Left renal cortex interstitium (tissue), 4 donors: ENCODE results near the gene CAPZB. TPM values are rescaled to one million over a fixed set of nuclear protein-coding genes. Genes with fewer than 3 reads are reported as not detected.

ENCODE experiments used
- DNase-seq, 4 donors: peaks; one replicate each; pipeline ENCODE4 v3.0.0-alpha.2; 2013; ENCODE audit warnings: low read depth in 4 of 4, low spot score in 2 of 4, missing footprints in 1 of 4
- polyA plus RNA-seq, 4 donors: library from polyadenylated mRNA; unstranded; fragments of 120-200 nt; gene quantifications; one replicate each; pipeline ENCODE4 v1.2.1, GENCODE V29; 2013; ENCODE audit not compliant: insufficient read length in 4 of 4

The CAPZB gene
- polyA plus RNA-seq, 4 donors: 225 to 279 (median 246) TPM

DNA sequence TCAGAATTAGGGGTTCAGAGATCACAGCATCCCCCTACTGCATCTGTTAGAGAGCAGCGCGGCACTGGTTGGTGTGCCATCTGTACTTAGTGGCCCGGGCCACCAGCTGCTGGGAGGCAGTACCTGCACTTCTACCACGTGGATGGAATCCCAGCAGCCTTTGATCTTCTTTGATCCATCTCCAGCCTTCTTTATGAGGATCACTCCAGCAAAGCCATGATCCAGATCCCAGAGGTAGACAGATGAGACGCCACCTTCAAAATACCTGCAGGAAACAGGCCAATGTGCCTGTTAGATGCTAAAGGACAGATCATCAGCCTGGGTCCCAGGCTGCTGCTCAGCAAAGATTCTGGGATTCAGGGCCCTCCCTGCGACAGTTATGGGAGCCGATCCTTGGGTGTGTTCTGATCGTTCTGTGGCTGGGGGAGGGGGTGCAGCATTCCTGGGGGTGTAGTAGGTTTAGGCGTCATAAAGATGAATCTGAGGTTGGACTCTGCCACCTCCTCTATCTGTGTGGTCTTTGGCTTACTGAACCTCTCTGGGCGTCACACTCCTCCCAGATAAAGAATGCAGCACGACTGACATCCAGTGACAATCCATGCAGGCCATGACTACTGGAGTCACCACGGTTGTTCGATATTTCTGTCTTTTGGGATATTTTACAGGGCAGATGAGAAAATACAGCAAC lies 127.9 kb downstream of the CAPZB start:
- DNase-seq: no peak

DNA sequence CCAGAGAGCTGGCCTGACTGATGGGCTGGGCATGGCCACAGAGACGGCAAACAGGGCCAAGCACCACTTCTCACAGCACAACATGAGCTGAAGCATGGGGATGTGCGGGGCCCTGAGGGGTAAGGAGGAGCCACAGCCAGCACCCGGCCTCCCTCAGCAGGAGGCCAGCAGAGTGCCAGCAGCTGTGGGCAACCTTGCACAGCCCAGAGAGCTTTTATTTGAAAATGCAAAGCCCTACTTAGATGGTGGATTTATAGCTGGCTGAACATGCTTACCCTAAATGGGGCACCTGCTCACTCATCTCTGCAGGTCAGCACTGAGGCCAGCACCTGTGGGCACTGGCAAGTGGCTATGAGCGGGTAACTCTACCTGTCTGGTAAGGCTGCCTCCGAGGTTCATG lies 129.1 kb downstream of the CAPZB start:
- DNase-seq: no peak

DNA sequence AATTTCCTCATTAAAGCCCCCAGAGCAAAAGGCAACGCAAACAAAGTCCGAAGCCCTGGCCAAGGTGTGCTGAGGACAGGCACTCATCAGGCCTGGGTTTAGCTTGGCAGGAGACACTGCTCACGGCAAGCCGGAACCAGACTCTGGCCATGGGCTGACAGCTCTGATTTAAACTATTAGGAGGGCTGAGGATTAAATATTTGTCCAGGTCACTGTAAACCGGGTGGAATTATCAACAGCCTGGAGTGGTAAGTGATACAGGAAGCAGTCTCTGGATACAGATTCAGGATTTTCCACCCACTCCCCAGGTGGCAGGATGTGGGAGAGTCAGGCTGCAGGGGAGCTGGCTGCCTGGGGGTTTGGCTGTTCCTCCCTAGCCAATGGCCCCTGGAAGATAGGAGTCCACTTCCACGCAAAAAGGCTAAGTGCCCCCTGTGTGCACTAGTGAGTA lies 130.8 kb downstream of the CAPZB start:
- no peak for DNase-seq

DNA sequence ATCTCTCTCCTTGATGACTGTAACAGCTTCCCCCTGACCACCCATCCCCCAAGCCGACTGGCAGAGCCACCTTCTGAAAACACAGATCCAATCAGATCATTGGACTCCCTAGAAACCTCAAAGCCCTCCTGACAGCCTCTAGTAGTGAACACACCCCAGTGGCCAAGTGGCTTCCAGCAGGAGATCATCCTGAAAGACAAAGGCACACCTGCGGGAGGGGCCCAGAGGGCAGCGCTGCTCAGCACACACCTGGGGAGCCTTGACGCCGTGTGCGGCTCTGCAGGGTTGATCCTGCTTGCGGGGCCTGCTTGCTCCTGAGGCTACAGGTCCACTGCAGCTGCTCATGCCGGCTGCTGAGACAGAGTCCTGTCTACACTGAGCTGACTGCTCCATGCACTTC lies 131.7 kb downstream of the CAPZB start:
- DNase-seq: no peak

DNA sequence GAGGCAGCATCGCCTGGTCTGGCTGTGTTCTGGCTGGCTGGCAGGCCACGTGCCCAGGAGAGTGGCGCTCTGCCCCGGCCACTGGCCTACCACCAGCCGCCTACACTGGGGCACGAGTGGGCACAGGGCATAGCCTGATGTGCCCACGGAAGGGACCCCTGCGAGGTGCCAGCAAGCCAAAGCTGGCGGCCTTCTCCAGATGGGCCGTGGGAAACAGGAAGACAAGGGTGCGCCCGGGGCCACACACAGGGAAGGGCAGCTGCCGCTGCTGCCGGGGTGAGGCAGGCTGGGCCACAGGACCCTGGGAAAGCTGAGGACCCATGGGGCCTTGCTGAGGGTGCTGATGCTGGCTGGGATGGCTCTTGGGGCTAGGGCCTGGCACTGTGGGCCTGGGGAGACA lies 132.5 kb downstream of the CAPZB start:
- no peak for DNase-seq

DNA sequence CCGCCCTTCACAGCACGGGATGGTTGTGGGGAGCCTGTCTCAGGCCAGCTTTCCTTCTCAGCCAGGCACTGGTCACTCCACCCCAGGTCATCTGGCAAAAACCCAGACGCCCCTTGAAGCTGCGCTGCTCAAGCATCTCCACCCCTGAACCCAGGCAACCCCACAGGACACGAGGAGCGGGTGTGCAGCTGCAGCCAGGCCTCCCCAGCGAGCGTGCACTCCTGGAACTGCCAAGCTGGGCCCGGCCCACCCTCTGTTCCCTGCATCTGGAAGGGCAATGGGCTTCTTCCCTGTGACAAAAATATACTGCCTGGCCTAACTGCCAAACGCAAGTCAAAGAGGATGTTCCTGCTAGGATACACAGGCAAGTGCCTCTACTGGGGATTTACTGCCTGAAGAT lies 133.5 kb downstream of the CAPZB start:
- DNase-seq: no peak

DNA sequence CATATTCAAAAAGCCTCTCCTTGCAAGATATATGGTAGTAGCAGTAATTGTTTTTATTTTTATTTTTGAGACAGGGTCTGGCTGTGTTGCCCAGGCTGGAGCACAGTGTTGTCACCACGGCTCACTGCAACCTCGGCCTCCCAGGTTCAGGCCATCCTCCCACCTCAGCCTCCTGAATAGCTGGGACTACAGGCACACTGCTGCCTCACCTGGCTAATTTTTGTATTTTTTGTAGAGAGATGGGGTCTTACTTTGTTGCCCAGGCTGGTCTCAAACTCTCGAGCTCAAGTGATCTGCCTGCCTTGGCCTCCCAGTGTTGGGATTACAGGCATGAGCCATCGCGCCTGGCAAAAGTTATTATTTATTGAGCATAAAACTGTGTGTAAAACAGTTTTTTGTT lies 134.8 kb downstream of the CAPZB start:
- DNase-seq: no peak

DNA sequence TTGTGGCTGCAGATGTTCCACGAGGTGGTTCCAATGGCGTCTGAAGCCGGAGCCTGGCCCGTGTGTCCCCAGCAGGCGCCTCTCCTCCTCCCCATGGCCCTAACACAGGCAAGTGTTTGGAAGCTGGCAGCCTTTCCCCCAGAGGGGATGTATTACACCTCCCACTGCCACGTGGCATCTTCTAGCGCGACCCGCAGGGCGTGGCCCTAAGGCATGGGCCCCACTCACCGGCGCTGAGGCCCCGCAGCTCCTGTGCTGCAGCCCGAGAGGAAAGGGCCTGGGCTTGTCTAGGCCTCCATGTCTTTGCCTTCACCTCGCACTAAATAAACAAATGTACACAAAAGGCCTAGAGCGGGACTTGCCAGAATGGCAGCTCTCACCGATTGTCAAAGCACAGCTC lies 135.3 kb downstream of the CAPZB start:
- no peak for DNase-seq

DNA sequence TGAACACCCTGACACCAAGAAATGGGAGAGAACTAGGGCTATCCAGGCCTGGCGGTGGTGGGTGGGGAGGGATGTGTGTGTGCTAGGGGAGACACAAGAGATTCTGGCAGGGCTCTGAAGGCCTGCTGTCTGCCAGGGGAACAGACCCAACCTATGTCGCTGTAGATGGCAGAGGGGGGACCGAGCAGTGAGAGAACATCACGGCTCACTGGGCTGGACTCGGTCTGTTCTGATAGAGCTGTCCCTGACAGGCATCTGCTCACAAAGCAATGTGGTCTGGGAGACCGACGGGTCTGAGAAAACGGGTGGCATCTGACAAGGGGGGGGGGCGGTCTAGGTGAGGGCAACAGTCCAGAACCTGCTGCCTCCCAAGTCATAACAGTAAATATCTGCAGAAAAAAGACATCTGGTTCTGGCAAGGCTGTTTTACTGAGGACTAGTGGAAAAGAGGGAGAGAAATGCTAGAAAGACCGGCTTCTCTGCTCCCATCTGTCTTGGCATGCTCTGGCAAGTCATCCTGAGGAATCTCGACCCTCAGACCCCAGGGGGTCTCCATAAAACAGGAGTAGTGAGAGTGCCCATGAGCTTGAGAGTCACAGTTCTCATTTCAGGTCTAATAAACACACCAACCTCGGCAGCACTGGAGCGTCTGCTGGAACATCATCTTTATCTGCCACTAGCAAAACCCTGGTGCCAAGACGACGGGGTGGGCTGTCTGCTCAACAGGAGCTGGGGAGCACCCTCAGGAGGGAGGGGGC lies 136.7 kb downstream of the CAPZB start:
- DNase-seq: no peak

DNA sequence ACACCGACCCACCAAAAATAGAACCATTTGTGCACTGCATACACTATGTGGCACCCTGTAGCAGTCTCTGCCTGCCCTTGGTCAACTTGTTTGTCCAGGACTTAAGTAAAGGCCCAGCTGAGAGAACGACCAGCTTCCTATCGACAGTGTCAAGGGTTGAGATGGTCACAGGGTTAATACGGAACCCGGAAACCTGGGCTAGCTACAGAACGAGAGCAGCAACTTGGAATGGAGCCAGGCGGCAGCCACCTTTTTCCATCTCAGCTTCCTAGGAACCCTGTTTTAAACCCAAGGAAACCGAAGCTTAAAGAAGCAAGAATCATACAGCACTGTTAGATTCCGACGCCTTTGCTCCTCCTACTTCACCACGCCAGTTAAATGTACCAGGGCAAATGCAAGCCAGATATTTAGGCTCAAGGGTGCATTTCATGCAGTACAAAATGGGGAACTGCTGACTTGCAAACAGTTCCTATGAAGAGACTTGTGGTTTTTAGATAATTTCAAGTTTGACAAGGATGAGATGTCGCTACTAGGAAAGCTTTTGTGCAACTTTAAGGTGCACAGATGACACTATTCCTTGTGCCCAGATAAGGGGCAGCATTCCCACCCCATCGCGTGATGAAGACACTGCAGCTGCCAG lies 137.7 kb downstream of the CAPZB start:
- DNase-seq: no peak

DNA sequence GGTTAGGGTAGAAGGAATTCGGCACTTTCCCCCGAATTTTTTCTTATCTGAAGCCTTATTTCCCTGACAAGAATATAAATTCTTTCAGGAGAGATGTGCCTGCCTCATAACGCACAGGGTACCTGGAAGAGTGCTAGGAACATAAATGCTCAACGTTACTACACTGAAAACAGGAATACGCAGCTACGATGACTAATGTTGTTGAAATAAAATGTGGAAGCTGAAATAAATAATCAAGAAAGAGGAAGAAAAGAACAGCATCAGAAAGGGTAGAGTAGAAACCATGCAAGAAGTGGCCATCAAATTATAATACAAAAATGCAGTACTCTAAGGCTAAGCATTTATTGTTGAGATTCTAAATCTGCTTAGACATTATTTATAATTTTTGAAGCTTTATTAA lies 139.3 kb downstream of the CAPZB start:
- DNase-seq: no peak

DNA sequence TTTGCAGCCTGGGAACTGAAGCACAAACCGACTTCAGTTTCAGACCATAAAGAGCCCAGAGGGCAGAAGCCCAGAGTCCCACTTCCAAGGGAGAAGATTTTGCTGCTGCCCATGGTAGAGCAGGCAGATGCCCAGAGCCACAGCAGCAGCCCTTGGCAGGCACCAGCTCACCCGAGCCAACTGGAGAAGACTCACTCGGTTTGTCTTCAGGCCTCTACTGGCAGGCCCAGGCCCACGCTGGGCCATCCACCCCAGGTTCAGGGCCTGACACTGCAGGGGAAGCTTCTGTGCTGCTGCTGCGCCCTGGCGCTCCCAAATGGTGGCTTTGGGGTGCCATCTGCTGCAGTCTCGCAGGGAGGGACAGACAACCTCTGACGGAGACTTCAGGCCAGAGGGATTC lies 139.9 kb downstream of the CAPZB start:
- DNase-seq: no peak

DNA sequence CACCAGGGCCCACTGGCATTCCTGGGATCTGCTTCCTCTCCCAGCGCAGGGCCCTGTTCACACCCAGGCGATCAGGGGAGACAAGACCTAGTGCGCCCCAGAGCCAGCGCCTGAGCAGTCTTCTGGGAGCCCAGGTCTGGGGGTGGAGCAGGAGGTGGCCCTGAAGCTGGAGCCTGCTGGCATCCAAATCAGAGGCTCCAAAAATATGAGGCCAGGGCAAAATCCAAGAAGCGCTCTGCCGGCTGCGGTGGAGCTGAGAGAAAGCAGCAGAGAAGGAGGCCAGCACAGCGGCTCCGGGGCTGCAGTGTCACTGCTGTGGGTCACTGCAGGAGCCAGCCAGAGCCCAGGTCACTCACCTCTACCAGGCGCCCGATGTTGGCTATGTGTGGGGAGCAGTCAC lies 140.5 kb downstream of the CAPZB start:
- DNase-seq: no peak

DNA sequence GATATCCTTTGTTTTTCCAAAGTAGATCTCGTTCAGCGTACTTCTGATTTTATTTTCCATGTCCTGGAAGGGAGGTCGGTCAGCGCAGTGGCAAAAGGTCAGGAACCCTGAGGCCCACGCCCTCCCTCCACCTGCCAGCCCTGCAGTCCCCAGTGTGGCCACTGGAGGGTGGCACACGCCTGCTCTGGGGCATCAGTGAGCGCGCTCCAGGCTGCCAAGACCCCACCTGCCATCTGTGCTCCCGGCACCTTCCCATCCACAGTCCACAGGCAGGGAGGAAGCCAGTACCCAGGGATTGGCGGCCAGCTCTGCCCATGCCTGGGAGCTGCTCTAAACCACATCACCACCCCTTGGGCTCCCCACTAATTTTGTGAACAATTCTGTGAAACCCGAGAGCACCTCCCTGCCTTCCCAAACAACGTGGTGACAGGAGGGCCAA lies 140.9 kb downstream of the CAPZB start:
- DNase-seq: no peak

DNA sequence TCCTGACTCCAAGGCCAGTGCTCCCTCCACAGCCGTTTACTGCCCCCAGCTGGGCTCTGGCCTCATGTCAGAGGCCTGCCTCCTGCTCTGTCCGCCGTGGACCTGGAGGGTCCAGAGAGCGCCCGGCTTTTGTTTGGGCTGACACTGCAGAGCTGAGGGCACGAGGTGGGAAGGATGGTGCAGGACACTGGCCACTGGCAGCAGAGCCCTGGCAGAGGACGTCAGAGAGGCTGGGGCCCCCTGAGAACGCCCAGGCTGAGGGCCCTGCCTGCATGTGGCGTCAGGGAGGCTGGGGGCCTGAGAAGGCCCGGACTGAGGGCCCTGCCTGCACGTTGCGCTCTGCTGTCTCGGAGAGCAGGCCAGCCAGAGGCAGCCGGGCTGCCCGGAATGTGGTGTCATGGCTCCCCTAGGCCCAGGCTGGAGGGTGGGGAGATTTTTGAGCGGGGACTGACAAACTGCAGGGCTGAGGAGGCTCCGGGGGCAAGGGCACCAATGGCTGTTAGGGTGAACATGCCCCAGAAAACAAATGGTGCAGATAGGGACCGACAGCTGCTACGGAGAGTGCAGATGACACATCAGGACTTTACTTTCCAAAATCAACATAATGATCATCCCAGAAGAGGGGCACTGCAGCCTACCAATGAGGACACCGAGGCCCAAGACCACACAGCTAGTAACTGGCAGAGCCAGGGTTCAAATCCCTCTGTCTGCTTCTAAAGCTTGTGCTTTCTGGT lies 141.6 kb downstream of the CAPZB start:
- no peak for DNase-seq

DNA sequence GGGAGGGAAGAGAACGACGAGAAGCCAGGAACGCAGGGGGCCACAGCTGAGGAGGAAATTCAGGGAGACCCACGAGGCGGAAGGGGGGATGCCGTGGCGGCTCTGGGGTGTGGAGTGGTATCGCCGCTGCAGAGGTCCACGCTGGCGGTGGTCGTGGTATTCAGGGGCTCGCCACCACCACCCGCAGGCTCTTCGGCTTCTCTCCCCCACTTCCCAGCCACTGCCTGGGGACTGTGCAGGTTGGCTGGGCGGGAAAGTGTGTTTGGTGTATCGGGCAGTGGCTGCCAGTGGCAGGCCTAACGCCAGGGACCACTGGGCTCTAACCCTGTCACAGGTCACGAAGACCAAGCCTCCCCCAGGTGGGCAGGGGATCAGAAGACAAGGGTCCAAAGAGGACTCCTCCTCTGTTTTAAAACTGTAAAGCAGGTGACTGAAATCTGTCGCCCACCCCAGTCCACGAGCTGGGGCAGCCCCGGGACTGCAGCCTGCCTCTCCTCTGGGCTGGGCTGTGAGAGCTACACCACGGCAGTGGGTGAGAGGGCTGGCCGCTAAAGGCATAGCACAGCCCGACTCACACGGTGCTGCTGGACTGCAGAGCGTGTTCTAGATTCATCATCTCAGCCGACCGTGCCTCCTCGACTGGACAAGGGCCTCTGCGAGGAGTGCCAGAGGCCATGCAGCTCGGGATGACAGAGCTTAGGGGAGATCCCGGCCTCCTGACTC lies 142.3 kb downstream of the CAPZB start:
- DNase-seq: no peak

DNA sequence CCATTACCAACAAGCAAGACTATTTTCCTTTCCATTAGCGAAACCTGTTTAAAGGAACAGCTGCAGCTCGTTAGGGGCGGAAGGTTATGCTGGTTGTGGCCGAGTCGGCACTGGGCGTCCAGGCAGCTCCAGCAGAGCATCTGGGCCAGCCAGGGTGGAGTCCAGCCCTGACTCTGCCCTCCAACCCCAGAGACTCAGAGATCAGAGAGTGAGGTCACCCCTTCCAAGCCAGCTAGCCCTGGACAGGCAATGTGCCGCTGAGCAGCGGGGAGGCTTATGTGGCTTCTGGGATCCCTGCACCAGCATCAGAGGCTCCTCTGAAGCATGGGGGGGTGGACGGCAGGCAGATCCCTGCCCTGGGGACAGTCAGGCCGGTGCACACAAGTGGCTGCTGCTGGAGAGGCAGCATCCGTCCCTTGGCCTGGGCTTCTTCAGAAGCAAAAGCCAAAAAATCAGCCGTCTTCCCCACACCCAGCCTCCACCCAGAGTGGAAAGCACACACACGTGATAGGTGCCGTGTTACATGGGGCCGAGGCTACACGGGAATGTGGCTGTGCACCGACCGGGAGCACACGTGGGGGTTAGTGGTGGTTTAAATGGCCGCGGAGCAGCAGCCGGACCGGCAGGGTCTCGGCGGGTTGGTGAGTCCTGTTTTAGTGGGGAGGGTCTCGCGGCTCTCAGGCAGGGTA lies 143.1 kb downstream of the CAPZB start:
- no peak for DNase-seq

DNA sequence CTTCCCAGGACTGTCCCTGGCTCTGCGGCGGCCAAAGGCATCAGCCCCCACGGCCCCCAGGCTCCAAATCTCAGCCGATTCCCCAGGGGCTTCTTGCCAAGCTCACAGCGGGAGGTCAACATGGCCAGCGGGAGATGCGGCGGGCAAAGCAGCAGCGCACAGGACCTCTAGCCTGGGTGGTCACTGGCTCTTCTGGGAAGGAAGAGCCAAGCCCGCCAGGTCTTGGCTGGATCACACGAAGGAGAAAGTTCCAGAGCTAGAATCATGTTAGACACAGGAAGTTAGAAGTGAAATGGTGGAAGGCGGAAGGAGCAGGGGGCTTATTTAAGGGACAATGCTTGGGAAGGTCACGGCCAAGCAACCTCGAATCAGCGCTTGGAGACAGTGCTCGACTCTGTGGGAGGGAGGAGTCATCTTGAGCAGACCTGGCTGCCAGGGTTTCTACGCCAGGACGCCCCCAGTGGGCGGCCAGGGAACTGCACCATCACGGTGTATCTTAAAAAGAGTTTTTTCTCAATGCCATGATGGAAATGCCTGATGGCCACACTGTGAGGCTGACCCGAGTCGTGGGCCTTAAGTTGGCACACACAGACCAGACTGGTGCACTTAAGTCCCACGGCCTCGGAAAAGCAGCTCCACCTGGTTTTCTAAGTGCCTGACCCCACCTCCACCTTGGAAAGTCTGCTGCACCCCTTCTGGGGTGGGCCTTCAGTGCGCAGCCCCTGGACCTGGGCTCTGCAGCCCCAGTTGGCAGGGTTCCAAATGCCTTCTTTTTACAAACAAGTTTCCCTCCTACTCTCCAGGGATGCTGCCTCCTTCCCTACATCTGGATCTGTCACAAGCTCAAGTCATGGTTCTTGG lies 143.9 kb downstream of the CAPZB start:
- DNase-seq: peak in 2 of 4 donors; percentile 39 to 41

DNA sequence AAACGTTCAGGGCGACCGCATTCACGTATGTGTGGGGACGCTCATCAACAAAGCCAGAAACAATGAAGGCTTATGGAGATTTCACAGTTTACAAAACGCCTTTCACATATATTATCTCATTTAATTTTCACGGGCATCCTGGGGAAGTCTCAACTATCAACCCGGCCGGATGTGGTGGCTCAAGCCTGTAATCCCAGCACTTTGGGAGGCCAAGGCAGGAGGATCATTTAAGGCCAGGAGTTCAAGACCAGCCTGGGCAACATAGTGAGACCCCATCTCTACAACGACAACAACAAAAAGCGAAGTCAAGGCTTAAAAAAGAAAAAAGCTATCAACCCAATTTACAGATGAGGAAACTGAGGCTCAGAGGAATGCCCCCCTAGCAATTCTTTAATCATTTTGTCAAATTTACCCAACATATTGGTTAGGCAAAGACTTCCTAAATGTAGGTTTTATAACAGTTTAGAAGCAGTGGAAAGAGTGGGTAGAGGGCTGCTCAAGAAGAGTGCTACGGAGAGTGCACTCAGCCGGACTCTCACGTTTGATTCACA lies 144.9 kb downstream of the CAPZB start:
- DNase-seq: no peak
